Measurements from ENCODE around the gene EN1. TPM values are rescaled to one million over a fixed set of nuclear protein-coding genes. Genes with fewer than 3 reads are reported as not detected.

The EN1 gene
- polyA plus RNA-seq, 3 donors = not detected

- no peak for TF ChIP-seq CTCF (IDR thresholded peaks at IDR 0.05)
- H3K4me3 ChIP-seq (replicated peaks in 1 of 3; ENCODE audit: low read depth in 2 of 3, low read length in 3 of 3) = no peak overlapping the region
- peaks cover 13 to 14% of the 10 kb centered on the region in 2 donors for H3K4me1 ChIP-seq (ENCODE audit: control insufficient read depth in 1 of 2, insufficient read depth in 2 of 2, low read length in 2 of 2)
- WGBS (ENCODE audit: insufficient coverage) = 0% methylated on average over 1 of the region's 9 CpGs
- no peaks in the 10 kb centered on the region for H4K20me1 ChIP-seq (ENCODE audit: insufficient read depth, low read length)
- no peak overlapping the region for H3K9ac ChIP-seq (ENCODE audit: insufficient read depth, low read length, poor library complexity, severe bottlenecking)
- H3K27me3 ChIP-seq (ENCODE audit: control insufficient read depth in 2 of 2, insufficient read depth in 2 of 2, low read length in 2 of 2) = peaks cover 68 to 95% of the 10 kb centered on the region in 2 donors
- no peaks in the 10 kb centered on the region for H3K79me2 ChIP-seq (ENCODE audit: insufficient read depth, low read length)
- intact Hi-C loops (cut with micrococcal nuclease) = loop anchor here in 1 of 2 donors (10.0 kb wide), 1 partner anchor 806 kb away; no protein-coding TSS in a partner anchor
- no peak for DNase-seq
- H3K4me1 Mint-ChIP-seq = peaks cover 29% of the 10 kb centered on the region
- peaks cover 91 to 95% (median 94%) of the 10 kb centered on the region in 3 donors for H3K27me3 Mint-ChIP-seq (ENCODE audit: low read depth in 3 of 3)
- peak overlapping the region in 1 of 2 donors; percentile 86 for H3K4me3 Mint-ChIP-seq
- H3K36me3 ChIP-seq (replicated peaks in 1 of 2; ENCODE audit: control insufficient read depth in 1 of 2, insufficient read depth in 2 of 2, low read length in 2 of 2) = no peaks in the 10 kb centered on the region
- H3K36me3 Mint-ChIP-seq = peaks cover 2 to 6% of the 10 kb centered on the region in 2 donors
- H2AFZ ChIP-seq (ENCODE audit: insufficient read depth, low read depth, low read length, poor library complexity, severe bottlenecking) = no peak overlapping the region
- no peak overlapping the region for H3K4me2 ChIP-seq (replicated peaks; ENCODE audit: extremely low read depth, low read length, poor library complexity, severe bottlenecking)
- H3K9me3 Mint-ChIP-seq = peaks cover 0 to 37% (median 18%) of the 10 kb centered on the region in 7 donors
- no peak overlapping the region for H3K27ac ChIP-seq (ENCODE audit: low read depth in 1 of 2, low read length in 2 of 2)
- H3K9me3 ChIP-seq (replicated peaks in 1 of 2; ENCODE audit: control insufficient read depth in 1 of 2, insufficient read depth in 1 of 2, low read length in 2 of 2) = peaks cover 4 to 49% of the 10 kb centered on the region in 2 donors
- H3K27ac Mint-ChIP-seq = no peak overlapping the region
Observed at GRCh38 chr2:118850901-118851415, 3.5 kb upstream of the EN1 start.

GRCh38 chr2:118850168-118850900 is 2.9 kb upstream of the EN1 start:
- no peak overlapping the region for H3K4me3 ChIP-seq (replicated peaks in 1 of 3; ENCODE audit: low read depth in 2 of 3, low read length in 3 of 3)

More at GRCh38 chr2:118850168-118850900, 2.9 kb upstream of the EN1 start:
- WGBS (ENCODE audit: insufficient coverage) = 8% methylated on average over 15 of the region's 32 CpGs
- Histone ChIP-seq H3K9me3 (replicated peaks in 1 of 2; ENCODE audit: control insufficient read depth in 1 of 2, insufficient read depth in 1 of 2, low read length in 2 of 2) (peaks cover 4 to 50% of the 10 kb centered on the region in 2 donors), H4K20me1 (ENCODE audit: insufficient read depth, low read length) (no peaks in the 10 kb centered on the region), H2AFZ (ENCODE audit: insufficient read depth, low read depth, low read length, poor library complexity, severe bottlenecking) (no peak overlapping the region), H3K4me2 (replicated peaks; ENCODE audit: extremely low read depth, low read length, poor library complexity, severe bottlenecking) (no peak overlapping the region), H3K4me1 (ENCODE audit: control insufficient read depth in 1 of 2, insufficient read depth in 2 of 2, low read length in 2 of 2) (peaks cover 6 to 7% of the 10 kb centered on the region in 2 donors), H3K9ac (ENCODE audit: insufficient read depth, low read length, poor library complexity, severe bottlenecking) (no peak overlapping the region), H3K27me3 (ENCODE audit: control insufficient read depth in 2 of 2, insufficient read depth in 2 of 2, low read length in 2 of 2) (peaks cover 71 to 95% of the 10 kb centered on the region in 2 donors), H3K36me3 (replicated peaks in 1 of 2; ENCODE audit: control insufficient read depth in 1 of 2, insufficient read depth in 2 of 2, low read length in 2 of 2) (no peaks in the 10 kb centered on the region), H3K79me2 (ENCODE audit: insufficient read depth, low read length) (no peaks in the 10 kb centered on the region), H3K27ac (ENCODE audit: low read depth in 1 of 2, low read length in 2 of 2) (no peak overlapping the region)
- TF ChIP-seq CTCF (IDR thresholded peaks at IDR 0.05) = no peak
- Mint-ChIP-seq H3K9me3 (peaks cover 0 to 37% (median 21%) of the 10 kb centered on the region in 7 donors), H3K36me3 (peaks cover 2 to 8% of the 10 kb centered on the region in 2 donors), H3K27ac (no peak overlapping the region), H3K4me1 (peaks cover 29% of the 10 kb centered on the region), H3K4me3 (peak overlapping the region in 1 of 2 donors; percentile 86), H3K27me3 (ENCODE audit: low read depth in 3 of 3) (peaks cover 93 to 95% (median 94%) of the 10 kb centered on the region in 3 donors)
- DNase-seq = no peak
- intact Hi-C loops (cut with micrococcal nuclease) = loop anchor here in 1 of 2 donors (10.0 kb wide), 1 partner anchor 806 kb away; no protein-coding TSS in a partner anchor

All from CD14-positive monocyte (primary cell).